HCT116 (cell line): ENCODE measurements around the gene DENND4C. TPM values are rescaled to one million over a fixed set of nuclear protein-coding genes. Genes with fewer than 3 reads are reported as not detected.
"Not testable (repeated sequence)": the region's sequence is repeated elsewhere in the genome, so short reads cannot be mapped to it uniquely, and the experiment has no call there.

Source experiments
- ATAC-seq: fragments of 200-7000 bp; cut with Tn5 transposase; 2 replicates; pipeline ENCODE4 v1.9.1; 2020; ENCODE audit warnings: mild to moderate bottlenecking, moderate library complexity
- BruUV-seq: library from RNA; stranded (reverse); fragments of 400-500 nt; replicated peaks from 2 replicates; lab custom pipeline; 2021; lab: Mats Ljungman, UMichigan
- CTCF ChIA-PET: fragments of 300-600 bp; sonication (Branson Sonifier 250); formaldehyde crosslinking; loops from one replicate; lab custom pipeline; 2021; ENCODE audit warnings: antibody characterized with exemption; lab: Charles Lee
- POLR2A ChIA-PET: fragments of 300-600, 350-600 bp; sonication (Branson Sonifier 250); formaldehyde crosslinking; loops from one replicate; lab custom pipeline; 2021; ENCODE audit warnings: antibody characterized with exemption; lab: Charles Lee
- RAD21 ChIA-PET, 2 experiments: fragments of 300-600 bp; sonication (Branson Sonifier 250); formaldehyde crosslinking; loops; one replicate each; lab custom pipeline; 2023; ENCODE audit warnings: low total read pairs in 2 of 2; ENCODE audit not compliant: uncharacterized antibody in 2 of 2, unreplicated experiment in 2 of 2, low non-redundant PET in 1 of 2; lab: Charles Lee
- DNase-seq: peaks from one replicate; pipeline ENCODE4 v3.0.0-alpha.2; 2010; ENCODE audit warnings: low read depth, low spot score
- H2AFZ ChIP-seq: fragments of 200-600 bp; shearing (Covaris generic), sonication (generic); 2 replicates; pipeline ENCODE4 v1.6.1; 2017; ENCODE audit warnings: low read depth, mixed run types, mixed read lengths, antibody characterized with exemption, low read length; ENCODE audit not compliant: poor library complexity, severe bottlenecking
- H3K27ac ChIP-seq: 2 replicates; pipeline ENCODE4 v1.5.1; 2012; ENCODE audit warnings: low read depth, low read length
- H3K27me3 ChIP-seq: fragments of 200-600 bp; sonication (generic); 2 replicates; pipeline ENCODE4 v1.6.1; 2016; ENCODE audit warnings: mixed run types, low read length, mixed read lengths; ENCODE audit not compliant: insufficient read depth
- H3K36me3 ChIP-seq, 2 experiments: fragments of 200-500 bp in 1 of 2; fragments of 200-600 bp in 1 of 2; sonication (Bioruptor generic) in 1 of 2; sonication (generic) in 1 of 2; 2 replicates each; pipeline versions ENCODE4 v1.5.1 to v1.6.1; 2014 to 2016; ENCODE audit warnings: low read length in 2 of 2, inconsistent platforms in 1 of 2, mixed read lengths in 1 of 2, mixed run types in 1 of 2; ENCODE audit not compliant: insufficient read depth in 2 of 2, control insufficient read depth in 1 of 2
- H3K4me1 ChIP-seq, 2 experiments: fragments of 200-600 bp in 1 of 2; sonication (generic) in 1 of 2; 2 replicates each; pipeline versions ENCODE4 v1.5.1 to v1.6.1; 2012 to 2017; ENCODE audit warnings: low read length in 2 of 2, inconsistent platforms in 1 of 2, mild to moderate bottlenecking in 1 of 2, mixed read lengths in 1 of 2, mixed run types in 1 of 2, moderate library complexity in 1 of 2; ENCODE audit not compliant: insufficient read depth in 2 of 2, control insufficient read depth in 1 of 2
- H3K4me2 ChIP-seq: fragments of 200-600 bp; sonication (generic); 2 replicates; pipeline ENCODE4 v1.6.1; 2017; ENCODE audit warnings: mixed run types, low read length, mixed read lengths
- H3K4me3 ChIP-seq, 2 experiments: fragments of 200-600 bp in 1 of 2; sonication (generic) in 1 of 2; replicated peaks in 1 of 2; 2 replicates each; pipeline ENCODE4 v1.5.1; 2011 to 2016; ENCODE audit warnings: low read length in 2 of 2, control low read depth in 1 of 2, low read depth in 1 of 2, mild to moderate bottlenecking in 1 of 2, mixed read lengths in 1 of 2, mixed run types in 1 of 2
- H3K79me2 ChIP-seq: fragments of 200-600 bp; sonication (generic); 2 replicates; pipeline ENCODE4 v1.6.1; 2017; ENCODE audit warnings: mild to moderate bottlenecking, mixed run types, low read length, moderate library complexity, mixed read lengths; ENCODE audit not compliant: insufficient read depth
- H3K9ac ChIP-seq: fragments of 200-600 bp; sonication (generic); 2 replicates; pipeline ENCODE4 v1.6.1; 2016; ENCODE audit warnings: low read length, mixed read lengths
- H3K9me2 ChIP-seq: fragments of 200-600 bp; sonication (generic), shearing (Covaris generic); 2 replicates; pipeline ENCODE4 v1.6.1; 2017; ENCODE audit warnings: mixed run types, mild to moderate bottlenecking, moderate library complexity; ENCODE audit not compliant: insufficient read depth
- H3K9me3 ChIP-seq, 2 experiments: fragments of 200-500 bp in 1 of 2; fragments of 200-600 bp in 1 of 2; sonication (Bioruptor generic) in 1 of 2; sonication (generic) in 1 of 2; 2 replicates each; pipeline ENCODE4 v1.6.1; 2014 to 2017; ENCODE audit warnings: low read length in 2 of 2, mixed read lengths in 2 of 2, inconsistent platforms in 1 of 2, low read depth in 1 of 2, mild to moderate bottlenecking in 1 of 2, mixed run types in 1 of 2, moderate library complexity in 1 of 2; ENCODE audit not compliant: control insufficient read depth in 1 of 2, insufficient read depth in 1 of 2
- H4K20me1 ChIP-seq: fragments of 200-600 bp; sonication (generic), shearing (Covaris generic); 2 replicates; pipeline ENCODE4 v1.6.1; 2017; ENCODE audit warnings: mixed run types, mild to moderate bottlenecking, moderate library complexity; ENCODE audit not compliant: insufficient read depth
- CBX3 ChIP-seq: IDR thresholded peaks from 2 replicates; pipeline ENCODE4 v1.6.1; 2012; ENCODE audit warnings: low read depth
- CEBPB ChIP-seq: IDR thresholded peaks from 2 replicates; pipeline ENCODE4 v1.6.1; 2012; ENCODE audit warnings: low read depth
- EGR1 ChIP-seq: IDR thresholded peaks from 2 replicates; pipeline ENCODE4 v1.6.1; 2012; ENCODE audit warnings: low read depth
- ELF1 ChIP-seq: IDR thresholded peaks from 2 replicates; pipeline ENCODE4 v1.6.1; 2012; ENCODE audit warnings: low read depth, borderline replicate concordance
- EZH2 ChIP-seq: fragments of 200-600 bp; sonication (generic); IDR thresholded peaks from 2 replicates; pipeline ENCODE4 v1.6.1; 2017; ENCODE audit warnings: antibody characterized with exemption, mixed run types
- EZH2phosphoT487 ChIP-seq: fragments of 200-600 bp; IDR thresholded peaks from 2 replicates; pipeline ENCODE4 v1.6.1; 2018; ENCODE audit warnings: antibody characterized with exemption, borderline replicate concordance
- FOSL1 ChIP-seq: IDR thresholded peaks from 2 replicates; pipeline ENCODE4 v1.6.1; 2012; ENCODE audit warnings: low read depth
- JUND ChIP-seq: IDR thresholded peaks from 2 replicates; pipeline ENCODE4 v1.6.1; 2012
- POLR2A ChIP-seq: IDR thresholded peaks from 2 replicates; pipeline ENCODE4 v1.7.0; 2011; ENCODE audit warnings: borderline replicate concordance; ENCODE audit not compliant: insufficient read depth, insufficient read length; ENCODE audit errors: extremely low read depth
- POLR2AphosphoS5 ChIP-seq: IDR thresholded peaks from 2 replicates; pipeline ENCODE4 v1.6.1; 2011; ENCODE audit warnings: mild to moderate bottlenecking, low read depth, low read length, moderate library complexity
- RAD21 ChIP-seq: IDR thresholded peaks from 2 replicates; pipeline ENCODE4 v1.6.1; 2012; ENCODE audit warnings: low read depth, mild to moderate bottlenecking
- REST ChIP-seq: IDR thresholded peaks from 2 replicates; pipeline ENCODE4 v1.6.1; 2012; ENCODE audit warnings: low read depth
- SIN3A ChIP-seq: IDR thresholded peaks from 2 replicates; pipeline ENCODE4 v1.6.1; 2012; ENCODE audit warnings: low read depth
- SP1 ChIP-seq: IDR thresholded peaks from 2 replicates; pipeline ENCODE4 v1.6.1; 2012; ENCODE audit warnings: low read depth
- SRF ChIP-seq: IDR thresholded peaks from 2 replicates; pipeline ENCODE4 v1.6.1; 2012; ENCODE audit warnings: low read depth
- TCF7L2 ChIP-seq: IDR thresholded peaks from 2 replicates; pipeline ENCODE4 v1.7.0; 2011; ENCODE audit warnings: borderline replicate concordance, inconsistent platforms; ENCODE audit not compliant: insufficient read depth, insufficient read length; ENCODE audit errors: extremely low read depth
- ZBTB33 ChIP-seq: IDR thresholded peaks from 2 replicates; pipeline ENCODE4 v1.6.1; 2011; ENCODE audit warnings: mild to moderate bottlenecking, low read length, moderate library complexity; ENCODE audit not compliant: insufficient replicate concordance; ENCODE audit errors: extremely low read depth
- ZNF274 ChIP-seq: fragments of 200-500 bp; sonication (Bioruptor generic); IDR thresholded peaks from 2 replicates; pipeline ENCODE4 v1.6.1; 2014; ENCODE audit warnings: mild to moderate bottlenecking, low read depth, low read length, inconsistent platforms
- intact Hi-C: fragments of 100-400 bp; cut with micrococcal nuclease; formaldehyde crosslinking; loops from 2 replicates; pipeline ENCODE4 v1.10.0; 2022
- total RNA-seq: library from RNA; stranded (reverse); gene quantifications from one replicate; pipeline ENCODE4 v1.2.1, GENCODE V29; 2021; ENCODE audit not compliant: unreplicated experiment
- TF ChIP-seq, protein P1 (sequence below): IDR thresholded peaks from 2 replicates; pipeline ENCODE4 v1.6.1; 2012
- TF ChIP-seq, protein P2 (sequence below): IDR thresholded peaks from 2 replicates; pipeline ENCODE4 v1.6.1; 2012

The DENND4C gene
- total RNA-seq, 1 experiment from 2014 or later, result 20.9 TPM

GRCh38 chr9:19387317-19387716 is 156.8 kb downstream of the DENND4C start:
- no peaks in the 10 kb centered on the region for H3K9me3 ChIP-seq
- H3K4me2 ChIP-seq, result no peak overlapping the region
- H3K27ac ChIP-seq, result no peak overlapping the region
- intact Hi-C loops, result no loop called here
- H3K79me2 ChIP-seq, result no peaks in the 10 kb centered on the region; the same call in 1 of the 2 replicates
- no peak overlapping the region for H3K9ac ChIP-seq
- DNase-seq, result no peak
- no peaks in the 10 kb centered on the region for H4K20me1 ChIP-seq
- TF ChIP-seq REST (no peak), FOSL1 (no peak), SRF (no peak), POLR2A (no peak), EZH2 (no peak), ZBTB33 (no peak), CBX3 (no peak), CEBPB (no peak), EGR1 (no peak), SIN3A (no peak), POLR2AphosphoS5 (no peak), EZH2phosphoT487 (no peak), TCF7L2 (no peak), RAD21 (no peak), JUND (no peak), SP1 (no peak), ZNF274 (no peak), ELF1 (no peak)
- TF ChIP-seq, protein P1, sequence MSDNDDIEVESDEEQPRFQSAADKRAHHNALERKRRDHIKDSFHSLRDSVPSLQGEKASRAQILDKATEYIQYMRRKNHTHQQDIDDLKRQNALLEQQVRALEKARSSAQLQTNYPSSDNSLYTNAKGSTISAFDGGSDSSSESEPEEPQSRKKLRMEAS, result no peak
- TF ChIP-seq, protein P2, sequence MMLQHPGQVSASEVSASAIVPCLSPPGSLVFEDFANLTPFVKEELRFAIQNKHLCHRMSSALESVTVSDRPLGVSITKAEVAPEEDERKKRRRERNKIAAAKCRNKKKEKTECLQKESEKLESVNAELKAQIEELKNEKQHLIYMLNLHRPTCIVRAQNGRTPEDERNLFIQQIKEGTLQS, result no peak
- no peaks in the 10 kb centered on the region for H3K36me3 ChIP-seq
- no peak overlapping the region for H2AFZ ChIP-seq
- no peaks in the 10 kb centered on the region for H3K27me3 ChIP-seq
- ChIA-PET CTCF (no interaction called here), POLR2A (no interaction called here), RAD21 (no interaction called here)
- no peaks in the 10 kb centered on the region for H3K9me2 ChIP-seq
- no peak for ATAC-seq
- no peak overlapping the region for H3K4me3 ChIP-seq
- BruUV-seq, result no TSS peak
- no peaks in the 10 kb centered on the region for H3K4me1 ChIP-seq

DNA sequence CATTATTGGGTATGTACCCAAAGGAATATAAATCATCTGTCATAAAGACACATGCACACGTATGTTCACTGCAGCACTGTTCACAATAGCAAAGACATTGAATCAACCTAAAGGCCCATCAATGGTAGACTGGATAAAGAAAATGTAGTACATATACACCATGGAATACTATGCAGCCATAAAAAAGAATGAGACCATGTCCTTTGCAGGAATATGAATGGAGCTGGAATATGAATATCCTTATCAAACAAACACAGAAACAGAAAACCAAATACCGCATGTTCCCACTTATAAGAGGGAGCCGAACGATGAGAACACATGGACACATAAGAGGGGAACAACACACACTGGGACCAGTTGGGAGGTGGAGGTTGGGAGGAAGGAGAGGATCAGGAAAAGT is 159.0 kb downstream of the DENND4C start:
- CTCF ChIA-PET, ATAC-seq, POLR2A ChIA-PET, H3K4me2 ChIP-seq, BruUV-seq, DNase-seq, intact Hi-C loops, H3K4me1 ChIP-seq, RAD21 ChIA-PET, H4K20me1 ChIP-seq, H3K9me2 ChIP-seq, H3K27ac ChIP-seq, H3K4me3 ChIP-seq, H3K9me3 ChIP-seq, H2AFZ ChIP-seq, H3K79me2 ChIP-seq, H3K36me3 ChIP-seq, H3K27me3 ChIP-seq, H3K9ac ChIP-seq: not testable (repeated sequence)
